ENCODE results near the gene MACROD2. TPM values are rescaled to one million over a fixed set of nuclear protein-coding genes. Genes with fewer than 3 reads are reported as not detected.

The MACROD2 gene
- total RNA-seq, 1 donor from 2014 or later = 1.6 TPM

- FAIRE-seq = no peak
- Histone ChIP-seq H3K4me3 (ENCODE audit: low read depth, low read length) (no peak overlapping the region), H3K27me3 (ENCODE audit: control insufficient read depth, insufficient read depth, low read length) (no peaks in the 10 kb centered on the region), H3K36me3 (ENCODE audit: control insufficient read depth, insufficient read depth, low read length) (no peaks in the 10 kb centered on the region)
- no peak for DNase-seq (ENCODE audit: low read depth)
- TF ChIP-seq CTCF (IDR thresholded peaks at IDR 0.05; ENCODE audit: insufficient read depth, low read length, severe bottlenecking) = no peak
These were observed 722.1 kb downstream of the MACROD2 start for GRCh38 chr20:14717134-14717999.

- H3K36me3 ChIP-seq (ENCODE audit: control insufficient read depth, insufficient read depth, low read length) = no peaks in the 10 kb centered on the region
- TF ChIP-seq CTCF (IDR thresholded peaks at IDR 0.05; ENCODE audit: insufficient read depth, low read length, severe bottlenecking) = no peak
- FAIRE-seq (no peak), DNase-seq (ENCODE audit: low read depth) (peak; percentile 55)
- no peak overlapping the region for H3K4me3 ChIP-seq (ENCODE audit: low read depth, low read length)
- no peaks in the 10 kb centered on the region for H3K27me3 ChIP-seq (ENCODE audit: control insufficient read depth, insufficient read depth, low read length)
These were observed 724.9 kb downstream of the MACROD2 start for GRCh38 chr20:14720251-14720650.

GRCh38 chr20:14721926-14722452 lies 726.7 kb downstream of the MACROD2 start:
- FAIRE-seq (no peak), DNase-seq (ENCODE audit: low read depth) (peak; percentile 1)
- no peak for TF ChIP-seq CTCF (IDR thresholded peaks at IDR 0.05; ENCODE audit: insufficient read depth, low read length, severe bottlenecking)
- H3K36me3 ChIP-seq (ENCODE audit: control insufficient read depth, insufficient read depth, low read length) = no peaks in the 10 kb centered on the region
- H3K4me3 ChIP-seq (ENCODE audit: low read depth, low read length) = no peak overlapping the region
- no peaks in the 10 kb centered on the region for H3K27me3 ChIP-seq (ENCODE audit: control insufficient read depth, insufficient read depth, low read length)

DNA sequence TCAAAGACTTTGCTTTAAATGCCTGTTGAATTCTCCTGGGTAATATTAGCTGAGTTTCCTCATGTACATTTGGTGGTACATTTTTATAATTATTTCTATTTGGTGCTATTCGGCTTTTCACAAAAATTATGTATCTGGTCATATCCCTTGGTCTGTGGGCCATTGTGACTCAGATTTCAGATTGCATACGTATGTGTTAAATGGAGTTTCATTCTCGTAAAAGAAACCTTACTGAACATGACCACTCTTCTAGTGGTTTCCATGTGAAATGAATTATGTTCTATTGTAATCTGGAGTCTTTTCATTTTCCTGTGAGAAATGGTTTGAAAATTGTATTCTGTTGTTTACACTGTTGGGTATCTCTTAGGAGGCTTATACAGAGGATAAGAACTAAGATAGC lies 728.3 kb downstream of the MACROD2 start:
- Histone ChIP-seq H3K4me3 (ENCODE audit: low read depth, low read length) (no peak overlapping the region), H3K27me3 (ENCODE audit: control insufficient read depth, insufficient read depth, low read length) (no peaks in the 10 kb centered on the region), H3K36me3 (ENCODE audit: control insufficient read depth, insufficient read depth, low read length) (no peaks in the 10 kb centered on the region)
- no peak for DNase-seq (ENCODE audit: low read depth)
- TF ChIP-seq CTCF (IDR thresholded peaks at IDR 0.05; ENCODE audit: insufficient read depth, low read length, severe bottlenecking) = no peak
- no peak for FAIRE-seq

DNA sequence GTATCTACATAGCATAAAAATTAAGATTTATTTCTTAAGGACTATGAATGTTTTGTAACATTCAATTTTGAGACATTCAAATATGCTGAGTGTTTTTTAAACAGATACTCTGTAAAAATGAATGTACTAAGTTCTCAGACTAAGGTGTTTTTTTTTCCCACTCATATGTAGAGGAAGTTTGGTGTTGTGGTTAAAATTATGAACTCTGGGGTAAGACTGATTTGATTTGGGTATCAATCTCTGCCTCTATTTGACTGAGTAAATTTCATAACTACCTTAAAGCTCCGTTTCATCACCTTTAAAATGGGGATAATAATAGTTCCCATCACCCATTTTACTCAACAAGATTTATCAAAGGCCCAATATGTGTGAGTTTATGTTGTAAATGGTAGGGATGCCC lies 728.7 kb downstream of the MACROD2 start:
- no peak for DNase-seq (ENCODE audit: low read depth)
- Histone ChIP-seq H3K27me3 (ENCODE audit: control insufficient read depth, insufficient read depth, low read length) (no peaks in the 10 kb centered on the region), H3K36me3 (ENCODE audit: control insufficient read depth, insufficient read depth, low read length) (no peaks in the 10 kb centered on the region), H3K4me3 (ENCODE audit: low read depth, low read length) (no peak overlapping the region)
- no peak for FAIRE-seq
- TF ChIP-seq CTCF (IDR thresholded peaks at IDR 0.05; ENCODE audit: insufficient read depth, low read length, severe bottlenecking) = no peak

All from bronchial epithelial cell (primary cell).